RCC 7860 (cell line): ENCODE measurements around the gene KIF20A.
A peak's percentile ranks its signal among the peaks of the same experiment; 100 is the strongest.
"Not testable (repeated sequence)": the region's sequence is repeated elsewhere in the genome, so short reads cannot be mapped to it uniquely, and the experiment has no call there.

Source experiments
- DNase-seq: peaks from one replicate; pipeline ENCODE4 v3.0.0-alpha.2; 2015; ENCODE audit warnings: low spot score
- FAIRE-seq: peaks from 2 replicates; lab custom pipeline; 2012; peaks lifted over from hg19 to GRCh38; lab: Jason Lieb, UNC

KIF20A gene

GRCh38 chr5:138178516-138179276 lies at the start of gene KIF20A, which contains the start of gene BRD8:
KIF20A (plus strand) TSS chr5:138179112; CDS start chr5:138179681, 569 bp downstream.
BRD8 (minus strand) TSS chr5:138178630; CDS start chr5:138178614, 16 bp downstream.
- peak; percentile 89 for FAIRE-seq
- DNase-seq = peak; percentile 97

GRCh38 chr5:138129347-138129746 lies 49.6 kb upstream of the KIF20A start:
- DNase-seq (no peak), FAIRE-seq (no peak)

DNA sequence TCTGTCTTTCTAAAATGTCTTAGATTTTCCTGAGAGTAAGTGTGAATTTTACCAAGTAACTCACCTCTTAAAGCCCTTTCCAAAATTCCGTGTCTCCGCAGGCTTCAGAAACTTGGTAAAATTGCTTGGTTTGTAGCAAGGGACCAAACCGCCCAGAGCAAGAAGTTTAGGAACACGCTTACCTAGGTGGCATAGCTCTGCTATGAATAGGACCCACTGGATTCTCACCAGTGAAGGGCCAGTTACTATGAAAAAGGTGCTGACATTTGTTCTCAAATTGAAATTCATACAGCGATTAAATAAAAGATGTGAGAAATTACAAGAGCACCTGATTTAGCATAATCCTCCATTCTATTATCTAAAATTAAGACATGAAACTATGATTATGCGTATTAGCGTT lies 46.4 kb upstream of the KIF20A start:
- DNase-seq (no peak), FAIRE-seq (no peak)

DNA sequence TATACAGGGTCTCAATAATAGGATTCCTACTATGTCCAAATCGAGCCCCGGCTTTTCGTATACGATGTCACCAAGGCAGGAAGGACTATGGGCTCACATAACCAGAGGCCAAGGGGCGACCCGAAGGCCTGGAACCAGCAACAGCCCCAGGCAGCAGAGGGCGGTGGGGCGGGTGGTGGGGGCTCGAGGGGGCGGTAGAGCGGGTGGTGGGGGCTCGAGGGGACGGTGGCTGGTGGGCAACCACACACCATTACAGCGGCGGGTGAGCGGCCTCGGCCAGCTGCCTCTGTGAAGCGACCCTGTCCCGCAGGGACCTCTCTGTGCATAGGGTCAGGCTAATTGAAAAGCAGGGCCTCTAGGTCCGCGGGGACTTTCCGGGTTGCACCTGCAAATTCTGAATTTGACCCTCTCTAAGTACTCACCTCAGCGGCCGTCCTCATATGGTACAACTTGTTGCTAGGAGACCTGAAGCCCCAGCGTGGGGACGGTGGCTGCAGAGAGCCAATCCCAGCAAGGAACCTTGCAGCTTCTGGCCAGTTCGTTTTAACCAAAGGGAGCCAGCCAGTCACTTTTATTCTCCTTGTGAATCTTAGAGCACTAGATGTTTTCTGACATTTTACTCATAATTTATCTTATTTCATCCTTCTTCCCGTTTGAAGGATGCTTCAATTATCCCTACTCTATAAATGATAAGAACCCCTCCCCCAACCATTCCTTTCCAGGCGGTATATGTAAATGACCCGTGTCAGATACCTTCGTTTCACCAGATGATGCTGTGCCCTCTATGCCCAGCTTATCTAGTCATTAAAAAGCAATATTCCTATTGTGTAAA lies 39.7 kb upstream of the KIF20A start, which contains the start of gene NME5:
Gene NME5 (minus strand): TSS at position 480 of the 832 bp plus-strand sequence. CDS start 648 bp downstream, outside the sequence.
- DNase-seq (no peak), FAIRE-seq (no peak)

GRCh38 chr5:138139781-138140090 lies 39.2 kb upstream of the KIF20A start:
- DNase-seq (no peak), FAIRE-seq (no peak)

DNA sequence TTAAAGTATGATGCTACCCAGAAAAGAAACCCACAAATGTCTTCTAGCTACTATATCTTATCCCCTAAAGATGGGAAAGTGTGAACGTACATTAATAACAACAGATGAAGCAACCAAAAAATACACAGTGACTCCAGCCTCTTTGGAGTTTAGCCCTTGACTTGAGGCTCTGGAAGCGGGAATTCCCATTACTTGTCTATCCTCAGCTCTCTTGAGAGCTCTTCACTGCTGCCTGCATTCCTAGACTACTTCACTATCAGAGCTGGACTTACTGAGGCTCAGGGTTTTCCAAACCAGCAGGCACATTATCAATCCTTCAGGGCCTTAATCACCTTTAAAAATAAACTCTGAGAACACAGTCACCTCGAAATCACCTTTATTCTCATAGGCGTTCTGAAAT lies 38.6 kb upstream of the KIF20A start:
- DNase-seq (no peak), FAIRE-seq (no peak)

DNA sequence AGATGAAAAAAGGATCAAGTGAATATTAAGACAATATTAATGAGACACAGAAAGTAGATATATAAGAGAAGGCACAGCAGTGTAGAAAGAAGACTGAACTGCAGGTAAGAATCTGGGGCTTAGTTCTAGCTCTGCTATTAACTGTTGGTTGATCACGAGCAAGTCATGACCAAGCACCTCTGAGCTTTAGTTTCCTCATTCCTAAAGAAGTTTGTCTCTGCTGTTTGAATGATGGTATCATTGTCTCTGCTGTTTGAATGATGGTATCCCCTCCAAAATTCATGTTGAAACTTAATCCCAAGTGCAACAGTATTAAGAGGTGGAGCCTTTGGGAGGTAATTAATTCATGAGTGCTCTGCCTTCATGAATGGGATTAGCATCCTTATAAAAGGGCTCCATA lies 37.2 kb upstream of the KIF20A start:
- no peak for FAIRE-seq
- no peak for DNase-seq

GRCh38 chr5:138143578-138143977 lies 35.3 kb upstream of the KIF20A start:
- not testable (repeated sequence) for FAIRE-seq, DNase-seq

GRCh38 chr5:138148811-138149210 lies 30.1 kb upstream of the KIF20A start:
- DNase-seq (peak; percentile 54), FAIRE-seq (peak; percentile 52)

GRCh38 chr5:138149530-138149929 lies 29.4 kb upstream of the KIF20A start:
- DNase-seq (peak; percentile 14), FAIRE-seq (no peak)

- not testable (repeated sequence) for FAIRE-seq, DNase-seq
Observed at GRCh38 chr5:138155977-138156376, 22.9 kb upstream of the KIF20A start.

GRCh38 chr5:138157626-138158025 lies 21.3 kb upstream of the KIF20A start:
- FAIRE-seq (no peak), DNase-seq (no peak)

GRCh38 chr5:138159666-138160065 lies 19.2 kb upstream of the KIF20A start:
- FAIRE-seq (no peak), DNase-seq (no peak)

DNA sequence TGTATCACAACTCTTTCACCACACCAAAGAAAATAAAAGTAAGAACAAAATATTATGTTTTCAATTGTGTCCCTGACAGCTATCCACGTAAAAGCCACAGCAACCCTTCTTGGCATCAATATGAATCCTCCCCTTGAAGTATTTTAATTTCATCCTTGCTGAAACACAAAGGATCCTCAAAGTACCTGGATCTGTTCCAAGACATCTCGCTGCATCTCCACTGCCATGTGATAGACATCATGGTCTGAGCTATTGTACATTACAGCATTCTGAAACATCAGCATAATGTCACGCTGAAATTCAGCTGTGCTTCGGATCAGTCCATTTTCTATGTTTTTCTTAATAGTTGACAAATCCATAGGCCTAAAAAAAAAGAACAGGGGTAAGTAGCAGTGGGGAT lies 18.2 kb upstream of the KIF20A start:
- FAIRE-seq (no peak), DNase-seq (no peak)

DNA sequence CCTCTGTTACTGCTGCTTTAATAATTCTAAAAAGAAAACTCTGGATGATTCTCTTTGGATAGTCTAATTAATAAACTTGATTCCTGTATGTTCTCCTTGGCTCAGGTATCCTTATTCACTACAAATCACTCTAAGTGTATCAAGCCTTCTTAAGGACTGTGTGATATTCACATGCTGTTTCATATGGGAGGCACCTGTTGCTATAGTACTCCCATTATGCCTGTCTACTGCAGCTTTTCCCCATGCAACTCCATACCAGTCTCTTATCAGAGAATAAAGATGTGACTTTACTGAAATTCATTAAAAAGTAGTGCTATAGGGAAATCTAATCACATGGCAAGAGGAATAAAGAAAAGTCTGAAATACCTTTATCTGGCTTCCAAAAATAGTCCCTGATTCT lies 15.2 kb upstream of the KIF20A start:
- FAIRE-seq = no peak

GRCh38 chr5:138169124-138169523 lies 9.8 kb upstream of the KIF20A start:
- no peak for FAIRE-seq
- DNase-seq = no peak

More for the DNA sequence above, 15.2 kb upstream of the KIF20A start:
- no peak for DNase-seq

DNA sequence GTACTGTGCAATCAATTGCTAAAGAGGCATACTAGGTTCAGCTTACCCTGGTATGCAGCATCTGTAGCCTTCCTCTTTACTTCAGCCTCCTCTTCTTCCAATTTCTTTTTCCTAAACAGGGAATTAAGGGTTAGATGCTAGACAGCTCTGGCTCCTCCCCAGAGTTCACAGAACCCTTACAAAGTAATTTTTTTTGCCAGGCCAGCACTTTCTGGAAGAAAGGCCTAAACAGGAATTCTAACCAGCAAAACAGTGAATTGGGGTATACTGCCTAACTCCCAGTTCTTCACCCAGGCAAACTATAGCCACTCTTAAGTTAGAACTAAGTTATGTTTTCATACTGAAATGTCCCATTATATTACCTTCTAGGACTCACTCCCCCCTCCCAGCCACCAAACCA lies 8.6 kb upstream of the KIF20A start:
- no peak for FAIRE-seq
- DNase-seq = no peak

DNA sequence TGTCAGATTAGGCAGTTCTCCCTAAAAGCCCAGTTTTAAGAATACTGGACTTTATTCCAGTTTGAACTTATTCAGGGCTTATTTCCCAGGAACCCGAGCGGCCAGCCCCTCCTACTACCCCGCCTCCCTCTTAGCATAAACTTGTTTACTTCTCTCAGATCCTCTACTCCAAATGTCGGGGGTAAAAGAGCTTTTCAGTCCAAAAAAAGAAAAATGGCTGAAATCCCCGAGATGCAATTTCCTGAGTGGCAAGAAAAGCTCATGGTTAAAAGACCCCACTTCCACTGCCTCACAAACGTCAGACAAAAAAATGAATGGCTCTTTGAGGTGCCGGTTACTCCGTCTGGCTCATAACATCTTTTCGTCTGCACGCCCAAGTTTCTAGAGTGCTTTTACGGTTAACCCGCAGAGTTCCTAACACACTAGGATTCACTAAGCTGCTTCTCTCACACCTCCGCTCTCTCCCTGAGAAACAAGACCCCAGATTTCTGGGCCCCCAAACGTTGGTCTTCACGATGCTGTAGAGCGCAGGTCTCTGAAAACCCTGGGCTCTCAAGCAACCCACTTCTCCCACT lies 884 bp upstream of the KIF20A start:
- DNase-seq (no peak), FAIRE-seq (no peak)

GRCh38 chr5:138179277-138179857 lies 455 bp downstream of the KIF20A start:
- no peak for FAIRE-seq
- no peak for DNase-seq

DNA sequence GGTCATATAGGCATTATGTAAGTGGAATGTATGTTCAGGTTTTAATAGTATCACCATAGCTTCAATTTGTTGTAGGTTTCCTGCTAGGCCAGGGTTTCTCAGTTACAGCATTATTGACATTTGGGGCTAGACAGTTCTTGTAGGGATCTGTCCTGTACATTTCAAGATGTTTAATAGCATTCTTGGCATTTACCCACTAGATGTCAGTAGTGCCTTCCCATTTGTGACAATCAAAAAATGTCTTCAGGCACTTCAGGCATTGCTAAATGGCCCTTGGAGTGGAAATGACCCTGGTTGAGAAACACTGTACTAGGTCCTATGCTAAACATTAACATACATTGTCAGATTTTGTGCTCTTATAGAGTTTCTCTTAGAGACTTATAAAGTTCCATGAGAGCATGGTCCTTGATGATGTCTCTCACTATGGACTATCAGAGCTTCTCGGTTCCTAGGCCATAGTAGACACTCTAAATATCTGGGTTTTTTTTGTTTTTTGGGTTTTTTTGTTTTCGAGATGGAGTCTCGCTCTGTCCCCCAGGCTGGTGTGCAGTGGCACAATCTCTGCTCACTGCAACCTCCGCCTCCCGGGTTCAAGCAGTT lies 1.4 kb downstream of the KIF20A start:
- DNase-seq = peak; percentile 68
- peak; percentile 70 for FAIRE-seq

GRCh38 chr5:138180841-138181240 lies 1.9 kb downstream of the KIF20A start:
- FAIRE-seq = no peak
- DNase-seq = no peak
